ENCODE data around the gene ARHGAP26. TPM values are rescaled to one million over a fixed set of nuclear protein-coding genes. Genes with fewer than 3 reads are reported as not detected.

The ARHGAP26 gene
- polyA plus RNA-seq, 1 donor (not counting 4 experiments of a cell fraction or from before 2014, with no cell fraction given), result 3.9 TPM

GRCh38 chr5:143156086-143156485 lies 385.9 kb downstream of the ARHGAP26 start:
- dilution Hi-C loops (cut with MboI; ENCODE audit: extremely low pct_ligation_motif_present, low sequenced_read_pairs), result no loop called here

GRCh38 chr5:143156572-143156971 lies 386.4 kb downstream of the ARHGAP26 start:
- DNase-seq (ENCODE audit: low read depth, low spot score) (no peak), FAIRE-seq (no peak)
- TF ChIP-seq CTCF (optimal IDR thresholded peaks at IDR 0.05 in 1 of 3, IDR thresholded peaks at IDR 0.05 in 1 of 3, conservative IDR thresholded peaks at IDR 0.05 in 1 of 3; ENCODE audit: extremely low read depth in 1 of 3, insufficient read depth in 2 of 3, low read length in 3 of 3) (no peak), EZH2 (IDR thresholded peaks at IDR 0.05; ENCODE audit: low read length) (no peak)
- no peaks in the 10 kb centered on the region for H3K36me3 ChIP-seq (ENCODE audit: control insufficient read depth in 2 of 2, extremely low read depth in 1 of 2, insufficient read depth in 2 of 2, low read length in 2 of 2)
- no peaks in the 10 kb centered on the region for H4K20me1 ChIP-seq (ENCODE audit: control insufficient read depth, extremely low read depth, insufficient read depth, low read length)
- H3K79me2 ChIP-seq (ENCODE audit: control insufficient read depth, insufficient read depth, low read length), result no peaks in the 10 kb centered on the region
- no peak overlapping the region for H3K4me3 ChIP-seq (ENCODE audit: control insufficient read depth in 2 of 3, extremely low read depth in 1 of 3, insufficient read depth in 2 of 3, low read depth in 1 of 3, low read length in 3 of 3)
- H3K9me1 ChIP-seq (ENCODE audit: control insufficient read depth, extremely low read depth, insufficient read depth, low read length), result no peaks in the 10 kb centered on the region
- H3K9me3 ChIP-seq (ENCODE audit: control insufficient read depth, low read depth, low read length), result no peaks in the 10 kb centered on the region
- peaks cover 12% of the 10 kb centered on the region for H3K4me1 ChIP-seq (ENCODE audit: control insufficient read depth, extremely low read depth, insufficient read depth, low read length)
- no peak overlapping the region for H3K4me2 ChIP-seq (ENCODE audit: control insufficient read depth, extremely low read depth, insufficient read depth, low read depth, low read length)
- no peak overlapping the region for H2AFZ ChIP-seq (ENCODE audit: control insufficient read depth, low read length)
- no peak overlapping the region for H3K9ac ChIP-seq (ENCODE audit: control insufficient read depth, extremely low read depth, insufficient read depth, low read length)
- no peaks in the 10 kb centered on the region for H3K27me3 ChIP-seq (ENCODE audit: control insufficient read depth, extremely low read depth, insufficient read depth, low read length)
- dilution Hi-C loops (cut with MboI; ENCODE audit: extremely low pct_ligation_motif_present, low sequenced_read_pairs), result no loop called here
- no peak overlapping the region for H3K27ac ChIP-seq (ENCODE audit: control insufficient read depth, insufficient read depth, low read length)

More at GRCh38 chr5:143156086-143156485, 385.9 kb downstream of the ARHGAP26 start:
- DNase-seq (ENCODE audit: low read depth, low spot score) (no peak), FAIRE-seq (no peak)
- H4K20me1 ChIP-seq (ENCODE audit: control insufficient read depth, extremely low read depth, insufficient read depth, low read length), result no peaks in the 10 kb centered on the region
- no peaks in the 10 kb centered on the region for H3K9me3 ChIP-seq (ENCODE audit: control insufficient read depth, low read depth, low read length)
- no peak overlapping the region for H3K27ac ChIP-seq (ENCODE audit: control insufficient read depth, insufficient read depth, low read length)
- no peaks in the 10 kb centered on the region for H3K79me2 ChIP-seq (ENCODE audit: control insufficient read depth, insufficient read depth, low read length)
- no peaks in the 10 kb centered on the region for H3K9me1 ChIP-seq (ENCODE audit: control insufficient read depth, extremely low read depth, insufficient read depth, low read length)
- H3K9ac ChIP-seq (ENCODE audit: control insufficient read depth, extremely low read depth, insufficient read depth, low read length), result no peak overlapping the region
- H2AFZ ChIP-seq (ENCODE audit: control insufficient read depth, low read length), result no peak overlapping the region
- no peak overlapping the region for H3K4me2 ChIP-seq (ENCODE audit: control insufficient read depth, extremely low read depth, insufficient read depth, low read depth, low read length)
- no peaks in the 10 kb centered on the region for H3K27me3 ChIP-seq (ENCODE audit: control insufficient read depth, extremely low read depth, insufficient read depth, low read length)
- no peak overlapping the region for H3K4me3 ChIP-seq (ENCODE audit: control insufficient read depth in 2 of 3, extremely low read depth in 1 of 3, insufficient read depth in 2 of 3, low read depth in 1 of 3, low read length in 3 of 3)
- H3K36me3 ChIP-seq (ENCODE audit: control insufficient read depth in 2 of 2, extremely low read depth in 1 of 2, insufficient read depth in 2 of 2, low read length in 2 of 2), result no peaks in the 10 kb centered on the region
- no peak for TF ChIP-seq CTCF (optimal IDR thresholded peaks at IDR 0.05 in 1 of 3, IDR thresholded peaks at IDR 0.05 in 1 of 3, conservative IDR thresholded peaks at IDR 0.05 in 1 of 3; ENCODE audit: extremely low read depth in 1 of 3, insufficient read depth in 2 of 3, low read length in 3 of 3)
- TF ChIP-seq EZH2 (IDR thresholded peaks at IDR 0.05; ENCODE audit: low read length), result no peak
- peaks cover 12% of the 10 kb centered on the region for H3K4me1 ChIP-seq (ENCODE audit: control insufficient read depth, extremely low read depth, insufficient read depth, low read length)

All from keratinocyte (primary cell).